ENCODE data around the gene ITPKB.

- TF ChIP-seq CTCF (IDR thresholded peaks at IDR 0.05) (no peak), POLR2A (IDR thresholded peaks at IDR 0.05) (no peak)
These were observed 81.1 kb downstream of the ITPKB start for GRCh38 chr1:226657895-226658545.
